H1 (cell line): Measurements from ENCODE around the gene SPTBN1. TPM values are rescaled to one million over a fixed set of nuclear protein-coding genes. Genes with fewer than 3 reads are reported as not detected.
A peak's percentile ranks its signal among the peaks of the same experiment; 100 is the strongest.

Source experiments
- CTCF ChIA-PET: fragments of 300-600 bp; sonication (Branson Sonifier 250); formaldehyde crosslinking; loops from one replicate; lab custom pipeline; 2021; ENCODE audit not compliant: partially characterized antibody; lab: Charles Lee
- POLR2A ChIA-PET: fragments of 300-600 bp; sonication (Branson Sonifier 250); formaldehyde crosslinking; loops from one replicate; lab custom pipeline; 2021; ENCODE audit warnings: inconsistent platforms; ENCODE audit not compliant: partially characterized antibody; lab: Charles Lee
- DNase-seq, 2 experiments: peaks; one replicate each; pipeline versions ENCODE4 v3.0.0 to v3.0.0-alpha.2; 2010 to 2022; ENCODE audit warnings: low spot score in 2 of 2, low read depth in 1 of 2, mixed read lengths in 1 of 2
- FAIRE-seq: peaks from 2 replicates; lab custom pipeline; 2011; peaks lifted over from hg19 to GRCh38; lab: Jason Lieb, UNC
- H2AFZ ChIP-seq: 2 replicates; pipeline ENCODE4 v1.8.1; 2012; ENCODE audit warnings: low read length, inconsistent platforms
- H2AK5ac ChIP-seq: 2 replicates; pipeline ENCODE4 v1.6.1; 2013; ENCODE audit warnings: low read depth, low read length
- H2BK120ac ChIP-seq: replicated peaks from 2 replicates; pipeline ENCODE3; 2013; ENCODE audit warnings: low read depth, low read length, inconsistent platforms
- H2BK12ac ChIP-seq: 2 replicates; pipeline ENCODE4 v1.6.1; 2013; ENCODE audit warnings: low read depth, low read length
- H2BK15ac ChIP-seq: 2 replicates; pipeline ENCODE4 v1.6.1; 2013; ENCODE audit warnings: low read length
- H2BK20ac ChIP-seq: 2 replicates; pipeline ENCODE4 v1.6.1; 2013; ENCODE audit warnings: low read length
- H2BK5ac ChIP-seq: 2 replicates; pipeline ENCODE4 v1.6.1; 2013; ENCODE audit warnings: low read depth, low read length
- H3K14ac ChIP-seq: 2 replicates; pipeline ENCODE4 v1.6.1; 2013; ENCODE audit warnings: inconsistent platforms; ENCODE audit not compliant: insufficient read length
- H3K18ac ChIP-seq: 2 replicates; pipeline ENCODE4 v1.6.1; 2013; ENCODE audit warnings: low read length; ENCODE audit errors: extremely low read depth
- H3K23ac ChIP-seq: 2 replicates; pipeline ENCODE4 v1.6.1; 2013; ENCODE audit warnings: inconsistent platforms; ENCODE audit not compliant: insufficient read length
- H3K23me2 ChIP-seq: 2 replicates; pipeline ENCODE4 v1.6.1; 2013; ENCODE audit warnings: low read depth, low read length
- H3K27ac ChIP-seq: 2 replicates; pipeline ENCODE4 v1.6.1; 2011; ENCODE audit warnings: low read depth, low read length, inconsistent platforms
- H3K27me3 ChIP-seq, 4 experiments: replicated peaks in 1 of 4; 1 replicate in 1 of 4; 2 replicates in 3 of 4; pipeline versions ENCODE4 v1.6.1 to v1.8.1; 2011 to 2013; ENCODE audit warnings: low read length in 3 of 4, mild to moderate bottlenecking in 3 of 4, inconsistent platforms in 2 of 4, mixed read lengths in 2 of 4, moderate library complexity in 1 of 4; ENCODE audit not compliant: control insufficient read depth in 3 of 4, insufficient read depth in 3 of 4; ENCODE audit errors: extremely low read depth in 1 of 4
- H3K36me3 ChIP-seq, 4 experiments: 2 replicates each; pipeline versions ENCODE4 v1.6.1 to v1.8.1; 2011 to 2013; ENCODE audit warnings: mild to moderate bottlenecking in 4 of 4, low read length in 3 of 4, moderate library complexity in 2 of 4, control low read depth in 1 of 4, inconsistent platforms in 1 of 4; ENCODE audit not compliant: insufficient read depth in 4 of 4, control insufficient read depth in 2 of 4
- H3K4ac ChIP-seq: replicated peaks from 2 replicates; pipeline ENCODE3; 2013; ENCODE audit warnings: low read length, low read depth, mixed read lengths, inconsistent platforms; ENCODE audit not compliant: insufficient read length
- H3K4me1 ChIP-seq, 4 experiments: replicated peaks in 1 of 4; 1 replicate in 1 of 4; 2 replicates in 3 of 4; pipeline versions ENCODE4 v1.6.1 to v1.8.1; 2011 to 2013; ENCODE audit warnings: low read length in 3 of 4, inconsistent platforms in 2 of 4, mixed read lengths in 1 of 4; ENCODE audit not compliant: insufficient read depth in 4 of 4, control insufficient read depth in 3 of 4
- H3K4me2 ChIP-seq, 2 experiments: 2 replicates each; pipeline versions ENCODE4 v1.6.1 to v1.8.1; 2011 to 2013; ENCODE audit warnings: low read depth in 2 of 2, low read length in 2 of 2, control low read depth in 1 of 2, inconsistent platforms in 1 of 2, mild to moderate bottlenecking in 1 of 2; ENCODE audit not compliant: insufficient read depth in 1 of 2
- H3K4me3 ChIP-seq, 4 experiments: fragments of 200-600, 300-600 bp in 1 of 4; sonication (generic), shearing (Covaris generic), sonication (Bioruptor Twin) in 1 of 4; 2 replicates each; pipeline versions ENCODE4 v1.5.1 to v1.8.1; 2011 to 2016; ENCODE audit warnings: low read length in 4 of 4, low read depth in 3 of 4, control low read depth in 2 of 4, inconsistent platforms in 2 of 4, mild to moderate bottlenecking in 2 of 4, mixed read lengths in 1 of 4, moderate library complexity in 1 of 4; ENCODE audit not compliant: insufficient read depth in 2 of 4; ENCODE audit errors: extremely low read depth in 1 of 4
- H3K56ac ChIP-seq: replicated peaks from 2 replicates; pipeline ENCODE3; 2013; ENCODE audit warnings: low read depth, mild to moderate bottlenecking, mixed read lengths, low read length, inconsistent platforms; ENCODE audit not compliant: insufficient read length
- H3K79me1 ChIP-seq: 2 replicates; pipeline ENCODE4 v1.6.1; 2013; ENCODE audit warnings: low read depth, low read length, control low read depth
- H3K79me2 ChIP-seq, 2 experiments: 2 replicates each; pipeline versions ENCODE4 v1.6.1 to v1.8.1; 2012 to 2013; ENCODE audit warnings: low read length in 2 of 2, mild to moderate bottlenecking in 2 of 2, inconsistent platforms in 1 of 2; ENCODE audit not compliant: insufficient read depth in 2 of 2, control insufficient read depth in 1 of 2
- H3K9ac ChIP-seq, 4 experiments: replicated peaks in 1 of 4; 1 replicate in 1 of 4; 2 replicates in 3 of 4; pipeline versions ENCODE4 v1.6.1 to v1.8.1; 2011 to 2013; ENCODE audit warnings: low read depth in 3 of 4, low read length in 3 of 4, control low read depth in 2 of 4, mild to moderate bottlenecking in 2 of 4, moderate library complexity in 2 of 4, inconsistent platforms in 1 of 4; ENCODE audit errors: extremely low read depth in 1 of 4
- H3K9me3 ChIP-seq, 2 experiments: 2 replicates each; pipeline versions ENCODE4 v1.6.1 to v1.8.1; 2012 to 2013; ENCODE audit warnings: mild to moderate bottlenecking in 2 of 2, moderate library complexity in 2 of 2, control low read depth in 1 of 2, inconsistent platforms in 1 of 2, low read depth in 1 of 2, low read length in 1 of 2, mixed read lengths in 1 of 2; ENCODE audit not compliant: insufficient read depth in 2 of 2
- H4K20me1 ChIP-seq, 2 experiments: replicated peaks in 1 of 2; 2 replicates each; pipeline versions ENCODE3 to v1.8.1; 2011 to 2013; ENCODE audit warnings: inconsistent platforms in 2 of 2, low read length in 2 of 2, mild to moderate bottlenecking in 1 of 2; ENCODE audit not compliant: insufficient read depth in 2 of 2, control insufficient read depth in 1 of 2
- H4K5ac ChIP-seq: 2 replicates; pipeline ENCODE4 v1.6.1; 2013; ENCODE audit warnings: low read length, low read depth, mixed read lengths, inconsistent platforms; ENCODE audit not compliant: insufficient read length
- H4K8ac ChIP-seq: 2 replicates; pipeline ENCODE4 v1.8.0; 2013; ENCODE audit warnings: mild to moderate bottlenecking, moderate library complexity, low read length, inconsistent platforms; ENCODE audit not compliant: insufficient read depth; ENCODE audit errors: extremely low read depth
- H4K91ac ChIP-seq: replicated peaks from 2 replicates; pipeline ENCODE3; 2013; ENCODE audit warnings: low read length, mixed read lengths, inconsistent platforms; ENCODE audit not compliant: insufficient read length
- BRCA1 ChIP-seq: IDR thresholded peaks from 2 replicates; pipeline ENCODE4 v1.6.1; 2012; ENCODE audit warnings: low read depth, low read length, improper control_type of control experiment
- CBX8 ChIP-seq: fragments of 300-800, 300-1000 bp; sonication (generic); IDR thresholded peaks from 2 replicates; pipeline ENCODE4 v1.7.1; 2016; ENCODE audit warnings: low read depth, low read length, borderline replicate concordance
- CHD2 ChIP-seq: IDR thresholded peaks from 2 replicates; pipeline ENCODE4 v1.6.1; 2012; ENCODE audit warnings: low read length, improper control_type of control experiment
- CTCF ChIP-seq, 3 experiments: IDR thresholded peaks; 1 replicate in 2 of 3; 2 replicates in 1 of 3; pipeline versions ENCODE4 v1.5.1 to v1.6.1; 2011; ENCODE audit warnings: low read length in 3 of 3, mild to moderate bottlenecking in 3 of 3, inconsistent platforms in 2 of 3, low read depth in 1 of 3, moderate library complexity in 1 of 3; ENCODE audit not compliant: insufficient read depth in 1 of 3; ENCODE audit errors: control extremely low read depth in 1 of 3
- E2F6 ChIP-seq: IDR thresholded peaks from 2 replicates; pipeline ENCODE4 v1.6.1; 2012; ENCODE audit warnings: inconsistent platforms
- POLR2AphosphoS5 ChIP-seq: IDR thresholded peaks from 2 replicates; pipeline ENCODE4 v1.6.1; 2011; ENCODE audit warnings: low read depth, low read length
- RAD21 ChIP-seq, 2 experiments: IDR thresholded peaks in 1 of 2; conservative IDR thresholded peaks in 1 of 2; 2 replicates each; pipeline ENCODE4 v1.6.1; 2011; ENCODE audit warnings: low read depth in 2 of 2, low read length in 2 of 2, improper control_type of control experiment in 1 of 2, inconsistent platforms in 1 of 2, mild to moderate bottlenecking in 1 of 2, moderate library complexity in 1 of 2
- RBBP5 ChIP-seq: IDR thresholded peaks from 2 replicates; pipeline ENCODE4 v1.7.1; 2012; ENCODE audit warnings: low read depth, mild to moderate bottlenecking, inconsistent platforms, low read length, moderate library complexity, borderline replicate concordance
- TAF1 ChIP-seq: IDR thresholded peaks from 2 replicates; pipeline ENCODE4 v1.6.1; 2011; ENCODE audit warnings: mild to moderate bottlenecking, low read depth, low read length
- TBP ChIP-seq: IDR thresholded peaks from 2 replicates; pipeline ENCODE4 v1.6.1; 2011; ENCODE audit warnings: low read depth, low read length, improper control_type of control experiment
- TCF12 ChIP-seq: IDR thresholded peaks from 2 replicates; pipeline ENCODE4 v1.6.1; 2011; ENCODE audit warnings: low read depth, mild to moderate bottlenecking, low read length
- WGBS, 2 experiments: shearing (Covaris generic) in 1 of 2; methylation state at CpG; one replicate each; pipeline versions ENCODE4 v1.1.6 to v1.1.7; 2013 to 2015; ENCODE audit warnings: low lambda C conversion rate in 2 of 2, mixed read lengths in 2 of 2, inconsistent platforms in 1 of 2, low coverage in 1 of 2, missing lambda C conversion rate in 1 of 2; ENCODE audit not compliant: insufficient replicate concordance in 2 of 2, insufficient coverage in 1 of 2, insufficient read length in 1 of 2; ENCODE audit errors: extremely low coverage in 1 of 2, missing lambda C conversion rate in 1 of 2; 5-methylcytosine and 5-hydroxymethylcytosine counted together
- polyA plus RNA-seq, 7 experiments: library from polyadenylated mRNA; depleted of rRNA in 3 of 7; stranded (reverse) in 5 of 7; unstranded in 2 of 7; fragments of >200 nt in 5 of 7; fragments of 200-250 nt in 2 of 7; gene quantifications; 1 replicate in 5 of 7; 2 replicates in 1 of 7; 4 replicates in 1 of 7; pipeline versions ENCODE4 v1.2.1 to v1.2.3, GENCODE V29; 2011 to 2013; ENCODE audit warnings: missing spikeins in 2 of 7, mixed read lengths in 2 of 7
- total RNA-seq: library from RNA; stranded (reverse); fragmentation: NEBNext Ultra II Directional; extraction: Animal tissue kit (Norgen Biotek cat#: 25700); gene quantifications from 2 replicates; pipeline ENCODE4 v1.2.1, GENCODE V29; 2021

Gene SPTBN1
- total and polyA plus RNA-seq, 2 of the 8 experiments (the other 6 are each of a cell fraction or from before 2014, with no cell fraction given) = 31.8 to 180 TPM

- Histone ChIP-seq H3K14ac (no peak overlapping the region), H2BK5ac (no peak overlapping the region), H3K36me3 (peaks cover 43 to 94% (median 74%) of the 10 kb centered on the region in 4 experiments), H3K9me3 (no peaks in the 10 kb centered on the region), H3K23me2 (no peaks in the 10 kb centered on the region), H3K4me2 (no peak overlapping the region), H2BK15ac (no peak overlapping the region), H3K23ac (no peak overlapping the region), H2AFZ (no peak overlapping the region), H3K79me1 (no peaks in the 10 kb centered on the region; the same call in 1 of the 2 replicates), H3K9ac (no peak overlapping the region), H2BK120ac (no peak overlapping the region), H3K4ac (no peak overlapping the region), H2BK20ac (no peak overlapping the region), H2AK5ac (no peak overlapping the region), H3K56ac (no peak overlapping the region), H3K4me3 (no peak overlapping the region), H3K18ac (no peak overlapping the region), H4K5ac (no peak overlapping the region), H3K27me3 (no peaks in the 10 kb centered on the region), H4K91ac (no peak overlapping the region), H4K20me1 (peaks cover 5 to 7% of the 10 kb centered on the region in 2 experiments), H4K8ac (no peak overlapping the region), H3K4me1 (no peaks in the 10 kb centered on the region), H3K27ac (no peak overlapping the region), H2BK12ac (no peak overlapping the region), H3K79me2 (no peaks in the 10 kb centered on the region)
- peak; percentile 50 for FAIRE-seq
- 89% methylated on average over 12 of the region's 12 CpGs; no CpG with 5 or more reads in 1 of the 2 experiments for WGBS, 2 experiments
- ChIA-PET CTCF (interaction anchor here (0.5 to 5.1 kb wide), 22 partner anchors 8 to 579 kb away, joined by 3 to 37 read pairs (median 6); no protein-coding TSS in a partner anchor), POLR2A (no interaction called here)
- DNase-seq = peak in 1 of 2 experiments; percentile 65
- TF ChIP-seq RBBP5 (no peak), E2F6 (no peak), TAF1 (no peak), BRCA1 (no peak), CHD2 (no peak), CTCF (IDR thresholded peaks at IDR 0.05; ENCODE audit: control extremely low read depth in 1 of 3, insufficient read depth in 1 of 3, low read depth in 1 of 3, low read length in 3 of 3) (peak; percentile 50 to 73 (median 57)), POLR2AphosphoS5 (peak; percentile 23; the same call in 1 of the 2 replicates), RAD21 (IDR thresholded peaks at IDR 0.05 in 1 of 2, conservative IDR thresholded peaks at IDR 0.05 in 1 of 2; ENCODE audit: low read depth in 2 of 2, low read length in 2 of 2) (peak; percentile 57 to 61), CBX8 (no peak), TCF12 (no peak), TBP (no peak)
Measured at GRCh38 chr2:54657664-54658083, 201.5 kb downstream of the SPTBN1 start.
